HG03135 (cell line): ENCODE measurements around the gene DNASE2.
"Not testable (repeated sequence)": the region's sequence is repeated elsewhere in the genome, so short reads cannot be mapped to it uniquely, and the experiment has no call there.

Experiments
- ATAC-seq: cut with Tn5 transposase; IDR thresholded peaks from one replicate; pipeline ENCODE4 v1.9.1; 2021; ENCODE audit warnings: mild to moderate bottlenecking, moderate library complexity; ENCODE audit not compliant: unreplicated experiment

Gene DNASE2

GRCh38 chr19:12865746-12866415 lies 15.4 kb downstream of the DNASE2 start:
- ATAC-seq = no peak

DNA sequence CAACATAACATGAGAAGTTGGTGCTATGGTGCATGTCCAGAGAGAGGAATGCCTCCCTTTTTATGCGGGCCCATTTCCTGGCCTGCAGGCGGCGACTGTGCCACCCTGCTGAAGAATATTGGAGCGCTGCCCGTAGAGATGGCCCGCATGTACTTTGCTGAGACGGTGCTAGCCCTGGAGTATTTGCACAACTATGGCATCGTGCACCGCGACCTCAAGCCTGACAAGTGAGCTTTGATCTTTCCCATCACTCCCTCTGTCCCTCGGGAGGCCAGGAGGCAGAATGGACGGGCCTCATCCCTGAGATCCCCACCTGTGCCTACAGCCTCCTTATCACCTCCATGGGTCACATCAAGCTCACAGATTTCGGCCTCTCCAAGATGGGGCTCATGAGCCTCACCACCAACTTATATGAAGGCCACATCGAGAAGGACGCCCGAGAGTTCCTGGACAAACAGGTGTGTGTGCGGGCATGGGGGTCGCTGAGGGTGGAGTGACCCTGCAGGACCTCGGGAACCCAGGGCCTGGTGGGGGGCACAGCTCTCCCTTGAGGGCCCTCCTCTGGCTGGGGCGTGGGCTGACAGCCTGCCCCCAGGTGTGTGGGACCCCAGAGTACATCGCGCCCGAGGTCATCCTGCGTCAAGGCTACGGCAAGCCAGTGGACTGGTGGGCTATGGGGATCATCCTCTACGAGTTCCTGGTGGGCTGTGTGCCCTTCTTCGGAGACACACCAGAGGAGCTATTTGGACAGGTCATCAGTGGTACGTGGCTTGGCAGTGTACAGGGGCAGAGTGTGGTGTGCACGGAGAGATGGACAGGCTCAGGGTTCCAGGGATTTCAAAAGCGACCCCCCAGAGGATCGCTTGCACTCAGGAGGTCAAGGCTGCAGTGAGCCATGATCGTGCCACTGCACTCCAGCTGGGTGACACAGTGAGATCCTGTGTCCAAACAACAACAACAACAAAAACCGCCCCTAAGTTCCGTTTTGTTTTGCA lies 16.2 kb downstream of the DNASE2 start:
- no peak for ATAC-seq

- ATAC-seq = no peak
Measured at GRCh38 chr19:12864143-12864542, 17.1 kb downstream of the DNASE2 start.

DNA sequence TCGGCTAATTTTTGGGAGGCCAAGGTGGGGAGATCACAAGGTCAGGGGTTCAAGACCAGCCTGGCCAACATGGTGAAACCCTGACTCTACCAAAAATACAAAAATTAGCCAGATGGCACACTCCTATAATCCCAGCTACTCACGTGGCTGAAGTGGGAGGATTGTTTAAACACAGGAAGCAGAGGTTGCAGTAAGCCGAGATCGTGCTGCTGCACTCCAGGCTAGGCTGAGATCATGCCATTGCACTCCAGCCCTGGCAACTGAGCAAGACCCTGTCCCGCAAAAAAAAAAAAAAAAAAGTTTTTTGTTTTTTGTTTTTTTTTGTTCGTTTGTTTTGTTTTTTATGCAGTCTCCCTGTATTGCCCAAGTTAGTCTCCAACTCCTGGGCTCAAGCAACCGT lies 21.7 kb downstream of the DNASE2 start:
- ATAC-seq = no peak

DNA sequence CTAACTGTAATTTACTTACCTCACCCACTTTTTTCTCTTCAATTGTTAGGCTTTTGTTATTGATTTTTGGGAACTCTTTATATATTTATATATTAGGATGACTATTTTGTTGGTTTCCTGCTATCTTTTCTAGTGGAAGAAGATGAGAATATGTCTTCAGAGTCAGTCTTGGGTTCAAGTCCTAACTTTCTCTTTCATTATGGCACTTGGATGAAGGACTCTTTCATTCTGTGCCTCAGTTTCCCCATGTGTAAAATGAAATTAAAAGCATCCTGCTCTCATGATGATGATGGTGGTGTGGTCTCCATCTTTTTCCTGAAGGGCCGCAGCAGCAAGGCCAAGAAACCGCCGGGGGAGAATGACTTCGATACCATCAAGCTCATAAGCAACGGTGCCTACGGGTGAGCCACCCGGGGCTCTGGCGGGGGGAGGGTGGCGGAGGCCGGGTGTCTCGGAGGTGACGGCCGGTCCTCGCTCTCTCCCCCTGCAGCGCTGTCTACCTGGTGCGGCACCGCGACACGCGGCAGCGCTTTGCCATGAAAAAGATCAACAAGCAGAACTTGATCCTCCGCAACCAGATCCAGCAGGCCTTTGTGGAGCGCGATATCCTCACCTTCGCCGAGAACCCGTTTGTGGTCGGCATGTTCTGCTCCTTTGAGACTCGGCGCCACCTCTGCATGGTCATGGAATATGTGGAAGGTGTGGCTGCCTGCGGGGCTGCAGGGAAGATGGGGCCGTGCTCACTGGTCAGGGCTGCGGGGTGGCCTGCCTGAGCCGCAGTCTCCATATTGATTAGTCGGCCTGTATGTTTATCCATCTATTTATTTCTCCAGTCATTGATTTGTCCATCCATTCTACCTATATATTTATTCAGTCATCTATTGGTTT lies 23.0 kb downstream of the DNASE2 start:
- no peak for ATAC-seq

- no peak for ATAC-seq
Measured at GRCh38 chr19:12856653-12857052, 24.6 kb downstream of the DNASE2 start.

DNA sequence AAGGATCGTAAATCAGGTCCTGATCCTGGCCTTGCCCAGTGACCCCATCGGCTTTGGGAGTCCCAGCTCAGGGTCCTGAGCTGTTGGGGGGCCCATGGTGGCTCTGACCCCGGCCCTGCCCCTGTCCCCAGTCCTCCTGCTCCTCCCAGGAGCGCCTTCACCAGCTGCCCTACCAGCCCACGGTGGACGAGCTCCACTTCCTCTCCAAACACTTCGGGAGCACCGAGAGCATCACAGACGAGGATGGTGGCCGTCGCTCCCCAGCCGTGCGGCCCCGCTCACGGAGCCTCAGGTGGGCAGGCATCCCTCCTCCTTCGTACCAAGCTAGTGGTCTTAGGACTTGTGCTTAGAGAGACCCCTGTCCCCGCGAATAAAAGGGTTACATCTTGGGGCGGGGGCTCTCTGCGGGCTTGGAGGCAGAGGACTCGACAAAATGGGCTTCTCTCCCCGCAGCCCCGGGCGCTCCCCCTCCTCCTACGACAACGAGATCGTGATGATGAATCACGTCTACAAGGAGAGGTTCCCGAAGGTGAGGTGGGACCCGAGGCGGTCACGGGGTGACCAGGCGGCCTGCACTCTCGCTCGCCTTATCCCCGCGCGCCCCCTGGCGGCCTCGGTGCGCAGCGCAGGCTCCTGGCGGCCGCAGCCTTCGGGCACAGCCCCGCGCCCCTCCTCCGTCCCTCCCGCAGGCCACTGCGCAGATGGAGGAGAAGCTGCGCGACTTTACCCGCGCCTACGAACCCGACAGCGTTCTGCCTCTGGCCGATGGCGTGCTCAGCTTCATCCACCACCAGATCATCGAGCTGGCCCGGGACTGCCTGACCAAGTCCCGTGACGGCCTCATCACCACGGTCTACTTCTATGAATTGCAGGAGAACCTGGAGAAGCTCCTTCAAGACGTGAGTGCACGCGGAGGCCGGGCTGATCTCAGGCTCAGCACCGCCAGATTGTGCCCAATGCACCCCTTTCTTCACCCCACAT lies 33.8 kb downstream of the DNASE2 start:
- peak; percentile 69 for ATAC-seq

GRCh38 chr19:12846613-12847012 lies 34.6 kb downstream of the DNASE2 start:
- not testable (repeated sequence) for ATAC-seq

GRCh38 chr19:12843999-12844732 lies 37.1 kb downstream of the DNASE2 start:
- no peak for ATAC-seq

DNA sequence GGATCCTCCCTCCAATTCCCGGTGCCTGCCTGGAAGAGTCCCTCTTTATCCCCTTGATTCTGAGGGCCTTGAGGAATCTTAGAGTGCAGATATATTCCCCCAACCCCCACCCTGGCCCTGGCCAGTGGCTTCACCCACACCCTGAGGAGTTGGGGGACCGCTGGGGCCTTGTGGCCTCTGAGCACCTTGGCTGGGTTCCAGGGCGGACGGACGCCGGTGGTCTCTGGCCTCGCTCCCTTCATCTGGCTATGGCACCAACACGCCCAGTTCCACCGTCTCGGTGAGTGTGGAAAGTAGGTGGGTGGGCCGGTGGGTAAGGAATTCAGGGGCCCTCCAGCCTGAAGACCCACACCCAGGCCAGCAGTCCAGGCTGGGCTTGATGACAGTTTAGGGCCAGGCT lies 37.9 kb downstream of the DNASE2 start:
- no peak for ATAC-seq

DNA sequence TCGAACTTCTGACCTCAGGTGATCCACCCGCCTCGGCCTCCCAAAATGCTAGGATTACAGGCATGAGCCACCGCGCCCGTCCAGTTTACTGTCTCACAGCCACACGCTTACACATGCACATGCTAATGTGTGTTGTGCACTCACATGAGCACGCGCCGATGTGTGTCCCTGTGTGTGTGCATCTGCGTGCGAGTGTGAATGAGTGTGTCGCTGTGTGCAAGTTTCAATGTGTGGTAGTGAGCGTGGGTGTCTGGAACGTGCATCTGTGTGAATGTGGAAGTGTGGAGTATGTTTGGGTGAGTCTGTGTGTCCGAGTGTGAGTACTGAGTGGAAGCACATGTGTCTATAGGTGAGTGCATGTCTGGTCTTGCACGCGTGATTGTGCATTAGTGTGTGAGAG lies 38.7 kb downstream of the DNASE2 start:
- ATAC-seq = no peak

GRCh38 chr19:12841094-12841493 lies 40.2 kb downstream of the DNASE2 start:
- ATAC-seq = no peak

DNA sequence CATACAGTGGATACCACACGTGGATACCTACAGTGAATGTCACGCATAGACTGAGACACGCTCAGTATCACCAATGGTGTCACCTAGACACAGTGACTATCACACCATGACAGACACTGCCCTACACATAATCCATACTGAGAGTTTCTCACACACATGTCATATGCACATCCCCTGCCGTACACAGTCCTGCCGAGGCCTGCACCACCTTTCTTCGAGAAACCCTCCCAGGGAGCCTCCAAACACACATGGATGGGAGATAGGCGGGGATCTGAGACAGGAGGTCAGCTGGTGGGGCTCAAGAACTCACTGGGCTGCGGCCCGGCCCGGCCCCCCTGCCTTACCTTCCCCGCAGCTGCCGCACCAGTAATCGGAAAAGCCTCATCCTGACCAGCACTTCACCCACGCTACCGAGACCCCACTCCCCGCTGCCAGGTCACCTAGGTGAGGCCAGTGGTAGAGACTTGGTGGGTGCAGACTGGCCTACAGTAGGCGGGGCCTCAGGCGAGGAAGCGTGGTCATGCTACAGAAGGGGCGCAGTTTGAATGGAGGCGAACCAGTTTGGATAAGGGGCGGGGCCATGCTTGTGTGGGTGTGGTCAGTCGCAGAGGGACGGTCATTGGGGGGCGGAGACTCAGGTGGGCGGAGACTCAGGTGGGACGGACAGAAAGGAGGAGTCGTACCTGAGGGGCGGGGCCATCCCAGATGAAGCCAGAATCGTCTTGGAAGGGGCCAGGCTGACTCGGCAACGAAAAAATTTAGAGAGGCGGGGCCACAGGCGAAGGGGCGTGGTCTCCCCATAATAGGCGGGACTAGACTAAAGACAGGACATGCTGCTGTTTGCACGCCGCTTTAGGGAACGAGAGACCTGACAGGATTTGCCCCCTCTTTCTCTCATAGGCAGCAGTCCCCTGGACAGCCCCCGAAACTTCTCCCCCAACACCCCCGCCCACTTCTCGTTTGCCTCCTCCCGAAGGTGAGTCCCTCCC lies 40.9 kb downstream of the DNASE2 start:
- ATAC-seq = no peak

DNA sequence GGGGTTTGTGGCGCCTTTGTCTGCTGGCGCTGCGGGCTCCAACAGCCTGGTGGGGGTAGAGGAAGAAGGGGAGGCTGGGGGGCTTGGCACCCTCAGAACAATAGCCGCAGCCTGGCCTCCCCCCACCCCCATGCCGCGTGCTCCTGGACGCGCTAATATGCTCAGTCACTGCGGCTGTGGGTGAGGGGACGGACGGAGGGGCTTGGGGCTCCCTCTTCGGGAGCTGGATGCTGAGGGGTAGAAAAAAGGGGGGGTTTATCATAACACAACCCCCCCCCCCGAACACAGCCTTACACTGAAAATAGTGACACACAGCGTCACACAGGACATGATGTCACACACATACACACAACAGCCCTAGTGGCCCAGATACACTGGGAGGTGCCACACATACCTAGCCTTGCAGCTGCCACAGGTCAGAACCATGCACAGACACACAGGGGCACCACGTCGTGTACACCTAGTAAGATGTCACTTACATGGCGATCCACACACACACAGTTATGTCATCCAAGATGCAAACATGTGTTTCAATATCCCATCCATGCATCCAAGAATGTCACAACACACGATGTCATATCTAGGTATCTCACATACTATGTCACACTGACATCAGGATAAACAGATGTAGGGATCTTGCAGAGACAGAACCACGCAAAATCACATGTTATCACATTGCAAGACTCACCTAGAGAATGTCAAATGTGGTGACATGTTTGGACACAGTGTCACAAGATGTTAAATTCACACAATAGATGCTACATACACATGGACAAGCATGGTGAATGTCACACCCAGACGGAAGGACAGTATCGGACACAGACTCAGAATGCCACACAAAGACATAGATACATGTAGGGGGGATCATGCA lies 42.1 kb downstream of the DNASE2 start:
- ATAC-seq = no peak

- no peak for ATAC-seq
Measured at GRCh38 chr19:12838182-12838885, 42.9 kb downstream of the DNASE2 start, which contains the start of gene MAST1. TSS of gene MAST1 (plus strand) at chr19:12838515. CDS start at chr19:12838573, 58 bp downstream.

GRCh38 chr19:12837225-12837624 lies 44.0 kb downstream of the DNASE2 start:
- no peak for ATAC-seq
